IPS-NIHi11 (cell line): ENCODE measurements around the gene SRP9.
"Not testable (repeated sequence)": the region's sequence is repeated elsewhere in the genome, so short reads cannot be mapped to it uniquely, and the experiment has no call there.

Experiments
- DNase-seq: peaks from one replicate; pipeline ENCODE4 v3.0.0; 2012; ENCODE audit warnings: mixed read lengths, low spot score

The SRP9 gene

DNA sequence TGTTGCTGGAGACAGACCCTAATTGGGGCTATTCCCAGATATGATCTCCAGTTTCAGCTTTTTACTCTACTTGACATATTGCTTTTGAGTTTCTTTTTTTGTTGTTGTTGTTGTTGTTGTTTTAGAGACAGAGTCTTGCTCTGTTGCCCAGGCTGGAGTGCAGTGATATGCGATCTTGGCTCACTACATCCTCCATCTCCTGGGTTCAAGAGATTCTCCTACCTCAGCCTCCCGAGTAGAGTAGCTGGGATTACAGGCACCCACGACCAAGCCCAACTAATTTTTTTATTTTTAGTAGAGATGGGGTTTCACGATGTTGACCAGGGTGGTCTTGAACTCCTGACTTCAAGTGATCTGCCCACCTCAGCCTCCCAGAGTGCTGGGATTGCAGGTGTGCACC is 1.3 kb upstream of the SRP9 start:
- no peak for DNase-seq

DNA sequence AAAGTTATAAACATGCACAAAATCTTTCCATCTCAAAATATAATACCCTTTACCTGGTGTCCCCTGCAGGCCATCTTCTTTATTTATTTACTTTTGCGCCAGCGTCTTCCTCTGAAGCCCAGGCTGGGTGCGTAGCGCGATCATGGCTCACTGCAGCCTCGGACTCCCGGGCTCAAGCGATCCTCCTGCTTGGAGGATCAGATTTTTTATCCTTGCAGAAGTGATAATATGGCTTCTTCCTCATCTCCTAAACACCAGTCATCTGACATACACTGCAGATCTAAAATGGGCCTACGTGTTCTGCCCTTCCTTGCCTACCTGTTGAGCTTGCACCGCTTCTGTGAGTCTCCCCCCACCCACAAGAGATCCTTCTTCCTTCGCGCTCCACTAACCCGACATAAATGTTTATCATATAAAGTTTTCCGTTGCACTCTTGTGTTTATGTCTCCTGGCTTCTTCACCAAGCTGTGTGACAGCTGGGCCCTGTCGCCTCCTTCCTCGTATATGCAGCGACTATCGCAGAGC is 506 bp upstream of the SRP9 start:
- no peak for DNase-seq

DNA sequence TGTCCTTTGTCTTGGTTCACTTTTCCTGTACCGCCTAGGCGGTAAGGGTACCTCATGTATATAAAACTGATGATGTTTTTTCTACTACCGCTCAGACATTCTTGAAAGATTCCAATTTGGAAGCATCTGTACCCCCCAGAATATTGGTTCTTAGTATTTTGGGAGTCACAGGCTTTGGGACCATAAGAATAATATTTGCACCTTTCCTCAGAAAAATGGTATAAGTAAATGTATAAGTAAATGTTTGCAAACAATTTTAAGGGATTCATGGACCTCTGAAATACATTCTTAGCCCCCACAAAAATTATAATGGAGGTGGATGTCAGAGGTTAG is 677 bp downstream of the SRP9 start:
- DNase-seq, result no peak

DNA sequence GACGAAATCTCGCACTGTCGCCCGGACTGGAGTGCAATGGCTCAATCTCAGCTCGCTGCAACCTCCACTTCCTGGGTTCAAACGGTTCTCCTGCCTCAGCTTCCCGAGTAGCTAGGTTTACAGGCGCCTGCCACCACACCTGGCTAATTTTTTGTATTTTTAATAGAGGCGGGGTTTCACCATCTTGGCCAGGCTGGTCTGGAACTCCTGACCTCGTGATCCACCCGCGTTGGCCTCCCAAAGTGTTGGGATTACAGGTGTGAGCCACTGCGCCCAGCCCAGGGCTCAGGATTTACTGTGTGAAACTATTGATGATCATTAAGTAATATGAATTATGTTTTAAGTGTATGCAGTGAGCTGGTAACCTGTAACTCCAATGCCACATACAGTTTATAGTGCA is 1.5 kb downstream of the SRP9 start:
- DNase-seq, result not testable (repeated sequence)

DNA sequence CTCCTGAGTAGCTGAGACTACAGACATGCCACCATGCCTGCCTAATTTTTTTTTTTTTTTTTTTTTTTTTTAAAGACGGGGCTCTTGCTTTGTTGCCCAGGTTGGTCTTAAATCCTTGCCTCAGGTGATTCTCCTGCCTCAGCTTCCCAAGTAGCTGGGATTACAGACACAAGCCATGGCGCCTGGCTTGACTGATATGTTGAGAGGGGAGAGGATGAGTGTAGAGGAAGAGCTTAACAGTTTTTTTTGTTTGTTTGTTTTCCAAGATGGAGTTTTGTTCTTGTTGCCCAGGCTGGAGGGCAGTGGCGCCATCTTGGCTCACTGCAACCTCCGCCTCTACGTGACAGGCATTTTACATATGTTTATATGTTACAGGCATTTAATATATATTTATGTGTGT is 2.5 kb downstream of the SRP9 start:
- DNase-seq, result no peak

DNA sequence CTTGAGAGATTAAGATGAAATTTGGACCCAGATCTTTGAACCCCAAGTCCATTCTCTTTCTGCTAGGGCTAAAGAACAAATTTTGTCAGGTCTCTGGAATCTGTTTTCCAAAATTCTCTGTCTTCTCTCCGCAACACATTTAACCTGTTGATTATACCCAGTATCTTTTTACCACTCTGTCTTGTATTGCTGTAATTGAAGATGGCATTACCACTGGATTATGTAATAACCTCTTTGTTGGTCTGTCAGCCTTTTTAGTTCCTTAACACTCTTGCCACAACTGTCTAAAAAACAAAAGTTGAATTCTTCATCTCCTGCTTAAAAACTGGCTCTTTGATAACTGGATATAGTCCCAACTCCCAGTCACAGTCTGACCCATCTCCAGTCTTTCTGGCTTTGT is 3.0 kb downstream of the SRP9 start:
- no peak for DNase-seq

DNA sequence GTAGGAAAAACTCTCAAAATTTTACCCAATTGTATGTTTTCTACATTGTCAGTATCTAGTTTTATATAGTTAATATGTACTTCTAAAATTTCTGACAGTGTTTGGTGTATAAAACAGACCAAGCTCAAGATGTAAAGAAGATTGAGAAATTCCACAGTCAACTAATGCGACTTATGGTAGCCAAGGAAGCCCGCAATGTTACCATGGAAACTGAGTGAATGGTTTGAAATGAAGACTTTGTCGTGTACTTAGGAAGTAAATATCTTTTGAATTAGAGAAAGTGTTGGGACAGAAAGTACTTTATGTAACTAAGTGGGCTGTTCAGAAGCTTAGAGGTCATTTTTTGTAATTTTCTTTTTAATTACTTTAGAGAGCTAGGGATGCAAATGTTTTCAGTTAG is 11.5 kb downstream of the SRP9 start:
- DNase-seq, result not testable (repeated sequence)

DNA sequence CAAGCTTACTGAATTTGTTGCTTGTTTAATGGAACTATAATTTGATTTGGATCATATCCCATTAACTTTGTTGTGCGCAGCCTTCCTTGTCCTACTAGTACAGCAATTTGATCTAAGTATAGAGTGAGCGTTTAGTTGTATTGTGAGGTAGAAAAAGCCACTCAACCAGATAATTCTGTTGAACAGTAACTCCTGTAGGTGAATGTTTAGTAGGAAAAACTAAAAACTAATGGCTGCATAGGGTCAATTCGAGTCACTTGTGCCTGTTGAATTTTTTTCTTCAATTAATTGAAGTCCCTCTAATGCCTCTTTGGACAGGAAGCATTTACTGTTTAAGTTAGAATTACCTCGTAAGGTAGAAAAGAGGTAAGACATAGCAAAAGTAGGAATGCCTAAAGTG is 17.3 kb downstream of the SRP9 start:
- DNase-seq, result no peak

DNA sequence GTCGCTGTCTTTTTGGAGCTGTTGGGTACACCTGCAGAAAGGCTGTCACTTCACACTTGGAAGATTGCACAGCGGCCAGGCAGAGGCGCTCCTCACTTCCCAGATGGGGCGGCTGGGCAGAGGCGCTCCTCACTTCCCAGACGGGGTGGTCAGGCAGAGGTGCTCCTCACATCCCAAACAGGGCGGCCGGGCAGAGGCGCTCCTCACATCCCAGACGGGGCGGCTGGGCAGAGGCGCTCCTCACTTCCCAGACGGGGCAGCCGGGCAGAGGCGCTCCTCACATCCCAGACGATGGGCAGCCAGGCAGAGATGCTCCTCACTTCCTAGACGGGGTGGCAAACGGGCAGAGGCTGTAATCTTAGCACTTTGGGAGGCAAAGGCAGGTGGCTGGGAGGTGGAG is 18.5 kb downstream of the SRP9 start:
- not testable (repeated sequence) for DNase-seq

DNA sequence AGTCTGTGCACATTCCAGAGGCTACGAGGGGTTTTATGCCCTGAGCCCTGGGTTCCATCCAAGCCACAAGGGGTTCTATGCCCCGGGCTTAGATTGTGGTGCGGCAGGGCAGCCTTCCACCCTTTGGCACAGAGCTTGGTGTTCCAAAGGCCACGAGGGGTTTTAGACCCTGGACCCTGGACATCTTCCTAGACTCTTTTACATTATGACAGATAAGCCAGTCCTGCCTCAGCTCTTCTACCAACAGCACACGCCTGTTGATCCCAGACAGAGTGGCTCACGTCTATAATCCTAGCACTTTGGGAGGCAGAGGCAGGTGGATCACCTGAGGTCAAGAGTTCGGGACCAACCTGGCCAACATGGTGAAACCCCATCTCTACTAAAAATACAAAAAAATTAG is 23.5 kb downstream of the SRP9 start:
- DNase-seq, result not testable (repeated sequence)

DNA sequence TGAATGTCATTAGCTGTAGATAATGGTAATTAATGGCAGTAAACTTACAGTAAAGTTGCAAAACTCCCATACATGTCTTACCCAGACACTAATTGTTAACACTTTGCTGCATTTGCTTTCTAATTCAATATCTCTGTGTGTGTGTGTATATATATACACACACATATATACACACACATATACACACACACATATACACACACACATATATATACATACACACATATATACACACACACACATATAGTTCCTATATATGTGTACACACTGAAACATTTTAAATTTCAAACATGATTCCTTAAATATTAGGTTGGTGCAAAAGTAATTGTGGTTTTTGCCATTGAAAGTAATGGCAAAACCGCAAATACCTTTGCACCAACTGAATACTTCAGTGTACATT is 28.6 kb downstream of the SRP9 start:
- DNase-seq, result no peak

DNA sequence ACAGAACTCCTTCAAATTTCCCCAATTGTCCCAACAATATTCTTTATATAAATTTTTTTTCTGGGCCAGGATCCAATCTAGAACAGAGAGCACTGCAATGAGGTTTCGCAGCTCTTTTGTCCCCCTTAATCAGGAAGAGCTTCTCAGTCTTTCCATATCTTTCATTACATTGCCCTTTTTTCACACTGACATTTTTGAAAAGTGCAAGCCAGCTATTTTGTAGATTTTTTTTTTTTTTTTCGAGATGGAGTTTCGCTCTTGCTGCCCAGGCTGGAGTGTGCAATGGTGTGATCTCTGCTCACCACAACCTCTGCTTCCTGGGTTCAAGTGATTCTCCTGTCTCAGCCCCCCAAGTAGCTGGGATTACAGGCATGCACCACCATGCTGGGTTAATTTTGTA is 29.1 kb downstream of the SRP9 start:
- DNase-seq, result not testable (repeated sequence)

DNA sequence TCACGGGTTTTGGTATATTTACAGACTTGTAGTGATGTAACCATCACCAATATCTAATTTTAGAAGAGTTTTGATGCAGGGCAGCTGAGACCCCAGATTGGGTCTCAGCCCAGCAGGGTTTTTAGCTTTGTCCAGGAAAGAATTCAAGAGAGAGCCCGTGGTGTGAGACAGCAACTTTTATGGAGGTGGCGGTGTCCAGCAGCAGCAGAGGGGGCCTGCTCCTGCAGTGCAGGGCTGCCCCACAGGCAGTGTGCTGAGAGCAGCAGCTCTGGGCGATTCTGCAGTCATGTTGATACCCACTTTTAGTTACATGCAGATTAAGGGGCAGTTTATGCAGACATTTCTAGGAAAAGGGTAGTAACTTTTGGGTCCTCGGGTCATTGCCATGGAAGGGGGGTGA is 30.5 kb downstream of the SRP9 start:
- no peak for DNase-seq

DNA sequence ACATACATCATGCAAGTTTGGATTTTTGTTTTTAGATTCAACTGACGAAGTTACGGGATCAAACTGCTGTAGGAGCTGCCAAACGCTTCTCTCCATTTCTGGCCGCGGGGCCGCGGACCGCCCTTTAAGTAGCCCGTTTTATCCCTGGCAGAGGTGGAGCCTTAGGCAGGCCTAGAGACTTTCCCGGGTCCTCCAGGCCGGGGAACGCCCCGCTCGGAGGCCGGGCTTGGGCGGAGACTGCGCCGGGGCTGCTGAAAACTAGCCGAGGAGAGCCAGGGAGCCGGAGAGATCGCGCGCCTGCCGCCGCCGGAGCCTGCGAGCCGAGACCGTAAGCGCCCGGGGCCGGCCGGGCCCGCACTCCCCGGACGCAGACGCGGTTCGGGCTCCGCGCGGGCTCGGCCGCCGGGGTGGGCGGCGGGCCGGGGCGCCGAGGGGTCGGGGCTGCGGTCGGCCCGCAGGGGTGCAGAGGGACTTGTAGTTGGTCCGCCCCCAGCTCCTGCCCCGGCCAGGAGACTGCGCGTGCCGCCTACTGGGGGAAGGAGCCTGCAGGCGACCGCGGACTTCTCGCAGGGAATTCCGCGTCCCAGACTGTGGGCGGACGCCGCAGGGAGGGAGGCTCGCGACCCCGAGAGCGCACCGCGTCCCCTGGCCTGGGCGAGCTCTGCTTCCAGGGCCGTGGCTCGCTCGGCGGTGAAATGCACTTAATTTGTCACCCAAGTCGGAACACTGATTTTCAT is 32.4 kb downstream of the SRP9 start, which contains the start of gene EPHX1:
EPHX1 (plus strand) TSS at position 283 of the 737 bp plus-strand sequence. CDS start 18,606 bp downstream, outside the sequence.
- peak; percentile 95 for DNase-seq

DNA sequence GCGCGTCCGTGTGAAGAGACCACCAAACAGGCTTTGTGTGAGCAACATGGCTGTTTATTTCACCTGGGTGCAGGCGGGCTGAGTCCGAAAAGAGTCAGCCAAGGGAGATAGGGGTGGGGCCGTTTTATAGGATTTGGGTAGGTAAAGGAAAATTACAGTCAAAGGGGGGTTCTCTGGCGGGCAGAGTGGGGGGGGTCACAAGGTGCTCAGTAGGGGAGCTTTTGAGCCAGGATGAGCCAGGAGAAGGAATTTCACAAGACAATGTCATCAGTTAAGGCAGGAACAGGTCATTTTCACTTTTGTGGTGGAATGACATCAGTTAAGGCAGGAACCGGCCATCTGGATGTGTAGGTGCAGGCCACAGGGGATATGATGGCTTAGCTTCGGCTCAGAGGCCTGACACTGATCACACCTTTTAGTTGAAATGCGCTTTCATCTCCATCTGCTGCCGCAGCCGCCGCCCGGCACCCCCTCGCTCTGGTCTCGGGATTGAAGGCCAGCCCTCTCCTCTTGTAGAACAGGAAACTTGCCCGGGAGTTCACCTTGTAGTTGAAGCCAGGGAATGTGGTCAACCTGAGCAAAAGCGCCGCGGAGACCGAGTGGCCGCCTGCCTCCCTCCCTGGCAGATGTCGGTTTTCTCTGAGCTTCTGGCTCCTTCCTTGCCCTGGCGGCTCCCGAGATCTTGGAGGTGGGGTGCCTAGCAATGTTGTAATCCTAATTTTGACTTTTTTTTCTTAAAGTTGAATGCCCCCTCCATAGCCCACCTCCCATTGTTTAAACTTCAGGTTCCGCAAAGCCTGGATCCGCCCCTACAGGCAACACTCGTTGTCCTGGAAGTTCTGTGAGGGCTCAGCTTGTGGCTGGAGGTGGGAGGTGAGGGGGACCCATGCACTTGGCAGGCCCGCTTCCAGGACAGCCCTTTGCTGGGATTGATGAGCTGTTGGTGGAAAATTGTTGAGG is 33.2 kb downstream of the SRP9 start:
- DNase-seq, result peak; percentile 42

DNA sequence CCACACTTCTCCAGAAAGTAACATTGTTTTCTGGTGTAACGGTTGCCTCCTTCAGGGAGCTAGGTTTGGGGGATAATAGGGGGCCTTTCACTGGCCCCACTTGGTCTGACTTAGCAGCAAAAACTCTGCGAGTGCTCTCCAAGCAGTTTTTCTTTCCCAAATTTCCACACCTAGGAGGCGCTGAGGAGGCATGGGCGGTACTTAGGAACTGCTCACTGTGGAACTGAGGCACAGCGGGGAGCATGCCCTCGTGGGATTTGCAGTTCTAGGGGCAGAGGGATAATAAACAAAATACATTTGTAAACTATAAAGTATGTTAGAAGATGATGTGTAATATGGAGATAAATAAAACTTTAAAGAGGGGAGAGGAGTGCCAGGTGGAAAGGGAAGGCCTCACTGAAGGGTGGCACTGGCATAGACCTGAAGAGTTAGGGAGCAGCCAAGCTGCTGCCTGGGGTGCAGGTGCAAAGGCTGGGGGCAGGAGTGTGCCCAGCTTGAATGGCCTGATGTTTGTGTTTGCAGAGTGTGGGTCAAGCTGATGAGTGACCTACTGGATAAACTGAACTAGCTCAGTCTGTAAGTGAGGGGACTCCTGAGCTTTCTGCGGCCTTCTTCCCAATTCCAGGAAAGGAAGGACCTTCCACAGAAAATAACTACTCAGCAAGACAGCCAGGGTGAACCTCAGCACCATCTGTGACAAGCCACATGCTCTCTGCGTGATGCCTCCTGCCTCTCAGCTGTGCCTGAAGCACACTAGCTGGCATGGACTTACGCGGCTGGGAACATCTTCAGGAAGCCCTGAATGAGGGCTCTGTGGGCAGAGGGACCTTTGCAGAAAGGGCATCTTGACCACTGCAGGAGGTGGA is 34.2 kb downstream of the SRP9 start:
- DNase-seq, result peak; percentile 31

DNA sequence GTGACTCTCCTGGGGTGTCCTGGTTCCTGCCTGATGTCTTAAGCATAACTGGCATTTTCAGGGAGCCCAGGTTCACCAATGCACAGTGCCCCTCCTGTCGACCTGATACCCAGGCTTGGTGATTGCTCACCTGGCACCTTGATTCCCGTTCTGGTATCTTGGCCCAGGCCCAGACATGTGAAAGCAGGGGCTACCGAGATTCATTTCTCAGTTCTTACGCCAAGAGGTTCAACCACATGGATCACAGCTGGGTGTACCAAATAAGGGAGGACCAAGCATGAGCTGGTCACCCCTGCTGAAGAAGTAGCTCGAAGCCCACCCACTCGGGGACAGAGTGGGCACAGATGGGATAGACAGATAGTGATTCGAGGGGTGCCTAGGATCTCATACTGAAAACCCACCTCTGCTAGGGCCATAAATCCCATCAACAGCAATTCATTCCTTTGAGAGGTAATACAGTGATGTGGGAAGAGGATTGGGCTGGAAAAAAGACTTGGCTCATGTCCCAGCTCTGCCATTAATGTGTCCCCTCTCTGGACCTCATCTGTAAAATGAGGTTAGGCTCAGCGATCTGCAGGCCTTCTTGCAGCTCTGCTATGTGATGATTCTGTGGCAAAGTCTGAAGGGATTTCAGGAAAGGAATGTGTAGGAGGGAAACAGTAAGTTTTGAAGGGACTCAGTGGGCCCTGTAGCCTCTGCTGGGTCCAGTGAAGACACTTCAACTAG is 35.0 kb downstream of the SRP9 start:
- no peak for DNase-seq

DNA sequence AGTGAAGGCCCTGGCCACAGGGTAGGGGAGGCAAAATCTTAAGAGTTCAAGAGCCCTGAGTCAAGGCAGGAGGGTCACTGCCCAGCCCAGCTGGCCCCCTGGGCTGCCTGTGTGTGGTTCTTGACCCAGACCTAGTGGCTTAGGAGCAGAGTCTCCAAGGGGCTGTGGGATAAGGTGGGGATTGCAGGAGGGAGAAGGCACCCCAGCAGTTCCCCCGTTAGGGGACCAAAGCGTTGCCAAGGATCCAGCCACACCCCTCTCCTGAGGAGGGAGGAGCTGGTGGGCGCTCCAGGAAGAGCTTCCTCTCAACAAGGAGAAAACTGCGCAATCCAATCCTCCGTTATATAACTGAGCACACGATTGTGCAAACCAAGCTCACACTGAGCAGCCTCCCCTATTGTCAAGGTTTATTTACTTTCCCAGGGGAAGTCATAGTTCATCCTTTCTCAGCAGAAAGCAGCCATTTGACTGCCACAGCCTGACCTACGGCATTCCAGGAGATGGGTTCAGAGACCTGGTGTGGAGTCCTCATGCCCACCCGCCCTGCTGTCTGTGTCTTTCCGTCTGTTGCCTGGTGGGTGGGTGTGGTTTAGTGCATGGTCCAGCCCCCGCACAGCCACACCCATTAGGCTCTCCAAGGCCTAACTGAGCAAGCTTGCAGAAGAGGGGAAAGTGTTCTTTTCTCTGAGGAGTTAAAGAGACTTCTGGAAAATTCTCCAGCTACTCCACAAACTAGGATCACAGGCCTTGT is 35.8 kb downstream of the SRP9 start:
- peak; percentile 46 for DNase-seq

DNA sequence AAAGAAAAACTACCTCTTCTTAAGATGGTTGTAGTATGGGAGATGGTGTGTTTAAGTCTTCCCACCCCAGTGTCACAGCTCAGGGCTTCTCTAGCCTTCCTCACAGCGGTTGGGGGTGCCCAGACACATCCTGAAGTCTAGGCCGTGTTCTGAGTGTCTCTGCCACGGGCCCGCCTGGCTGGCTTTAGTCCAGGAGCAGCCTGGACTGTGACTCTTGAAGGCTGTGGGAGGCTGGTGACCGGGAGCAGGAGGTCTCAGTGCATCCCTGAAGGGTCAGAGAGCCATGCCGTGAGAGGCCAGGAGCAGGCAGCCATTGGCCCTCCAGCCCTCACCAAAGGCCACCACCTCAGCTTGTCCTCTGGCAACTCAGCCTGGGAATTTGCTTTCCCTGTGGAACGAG is 36.8 kb downstream of the SRP9 start:
- no peak for DNase-seq

DNA sequence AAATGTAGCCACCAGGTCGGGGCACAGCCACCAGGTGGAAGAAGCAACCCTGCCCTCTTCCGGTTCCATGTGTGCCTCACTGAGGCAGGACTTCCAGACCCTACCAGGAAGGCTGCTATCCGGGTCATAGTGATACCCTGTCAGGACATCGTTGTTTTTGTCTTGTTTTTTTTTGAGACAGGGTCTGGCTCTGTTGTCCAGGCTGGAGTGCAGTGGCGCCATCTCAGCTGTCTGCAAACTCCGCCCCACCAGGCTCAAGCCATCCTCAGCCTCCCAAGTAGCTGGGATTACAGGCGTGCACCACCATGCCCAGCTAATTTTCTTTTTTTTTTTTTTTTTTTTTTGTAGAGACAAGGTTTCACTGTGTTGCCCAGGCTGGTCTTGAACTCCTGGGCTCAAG is 37.5 kb downstream of the SRP9 start:
- not testable (repeated sequence) for DNase-seq
